Measurements from ENCODE around the gene HDAC4. TPM values are rescaled to one million over a fixed set of nuclear protein-coding genes. Genes with fewer than 3 reads are reported as not detected.

Gene HDAC4
- polyA plus RNA-seq, 1 experiment, result 8.9 TPM

- no peaks in the 10 kb centered on the region; the same call in 1 of the 2 replicates for H3K9me3 ChIP-seq (ENCODE audit: control insufficient read depth, insufficient read depth, low read length)
- no peak overlapping the region for H3K4me3 ChIP-seq (ENCODE audit: low read depth, low read length)
- CTCF ChIA-PET, result no interaction called here
- H3K27ac ChIP-seq (ENCODE audit: low read depth, low read length), result no peak overlapping the region
- TF ChIP-seq, protein P1, sequence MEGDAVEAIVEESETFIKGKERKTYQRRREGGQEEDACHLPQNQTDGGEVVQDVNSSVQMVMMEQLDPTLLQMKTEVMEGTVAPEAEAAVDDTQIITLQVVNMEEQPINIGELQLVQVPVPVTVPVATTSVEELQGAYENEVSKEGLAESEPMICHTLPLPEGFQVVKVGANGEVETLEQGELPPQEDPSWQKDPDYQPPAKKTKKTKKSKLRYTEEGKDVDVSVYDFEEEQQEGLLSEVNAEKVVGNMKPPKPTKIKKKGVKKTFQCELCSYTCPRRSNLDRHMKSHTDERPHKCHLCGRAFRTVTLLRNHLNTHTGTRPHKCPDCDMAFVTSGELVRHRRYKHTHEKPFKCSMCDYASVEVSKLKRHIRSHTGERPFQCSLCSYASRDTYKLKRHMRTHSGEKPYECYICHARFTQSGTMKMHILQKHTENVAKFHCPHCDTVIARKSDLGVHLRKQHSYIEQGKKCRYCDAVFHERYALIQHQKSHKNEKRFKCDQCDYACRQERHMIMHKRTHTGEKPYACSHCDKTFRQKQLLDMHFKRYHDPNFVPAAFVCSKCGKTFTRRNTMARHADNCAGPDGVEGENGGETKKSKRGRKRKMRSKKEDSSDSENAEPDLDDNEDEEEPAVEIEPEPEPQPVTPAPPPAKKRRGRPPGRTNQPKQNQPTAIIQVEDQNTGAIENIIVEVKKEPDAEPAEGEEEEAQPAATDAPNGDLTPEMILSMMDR (IDR thresholded peaks at IDR 0.05; ENCODE audit: low read depth, low read length), result no peak
- no peaks in the 10 kb centered on the region for H3K27me3 ChIP-seq (ENCODE audit: control insufficient read depth, insufficient read depth, low read length)
- POLR2A ChIA-PET, result no interaction called here
- no peak for DNase-seq (ENCODE audit: low read depth, low spot score)
These were observed 180.5 kb downstream of the HDAC4 start for GRCh38 chr2:239220341-239220740.

DNA sequence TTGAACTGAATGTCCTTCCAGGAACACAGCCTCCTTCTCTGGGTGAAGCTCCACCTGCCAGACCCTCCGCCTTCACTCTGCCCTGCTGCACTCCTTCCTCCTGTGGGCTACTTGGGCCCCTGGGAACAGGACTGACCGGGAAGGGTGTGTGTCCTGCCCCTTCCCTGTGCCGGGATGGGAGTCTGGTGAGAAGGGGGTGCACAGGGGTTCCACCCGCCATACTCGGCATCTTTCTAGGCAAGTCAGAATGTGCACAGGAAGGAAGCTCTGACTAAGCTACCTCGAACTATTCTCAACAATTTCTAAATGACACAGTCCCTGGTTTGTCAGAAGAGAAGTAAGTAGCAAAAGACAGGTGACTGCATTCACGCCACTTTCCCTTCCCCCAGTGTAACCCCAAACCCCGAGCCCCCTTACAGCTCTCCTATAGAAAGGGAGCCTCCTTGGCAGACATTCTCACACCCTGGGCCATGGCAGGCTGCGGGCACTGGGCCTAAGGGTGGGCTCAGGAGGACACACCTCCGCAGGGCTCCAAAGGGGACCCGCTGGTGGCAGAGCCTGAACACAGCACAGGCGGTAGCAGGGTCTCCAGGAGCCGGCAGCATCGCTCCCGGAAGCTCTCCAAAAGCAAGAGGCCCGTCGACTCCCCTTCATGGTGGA is 184.1 kb downstream of the HDAC4 start:
- TF ChIP-seq, protein P1 (IDR thresholded peaks at IDR 0.05; ENCODE audit: low read depth, low read length), result no peak
- no peak for DNase-seq (ENCODE audit: low read depth, low spot score)
- Histone ChIP-seq H3K4me3 (ENCODE audit: low read depth, low read length) (no peak overlapping the region), H3K27ac (ENCODE audit: low read depth, low read length) (no peak overlapping the region), H3K27me3 (ENCODE audit: control insufficient read depth, insufficient read depth, low read length) (no peaks in the 10 kb centered on the region), H3K9me3 (ENCODE audit: control insufficient read depth, insufficient read depth, low read length) (no peaks in the 10 kb centered on the region; the same call in 1 of the 2 replicates)
- CTCF ChIA-PET, result no interaction called here
- POLR2A ChIA-PET, result no interaction called here

DNA sequence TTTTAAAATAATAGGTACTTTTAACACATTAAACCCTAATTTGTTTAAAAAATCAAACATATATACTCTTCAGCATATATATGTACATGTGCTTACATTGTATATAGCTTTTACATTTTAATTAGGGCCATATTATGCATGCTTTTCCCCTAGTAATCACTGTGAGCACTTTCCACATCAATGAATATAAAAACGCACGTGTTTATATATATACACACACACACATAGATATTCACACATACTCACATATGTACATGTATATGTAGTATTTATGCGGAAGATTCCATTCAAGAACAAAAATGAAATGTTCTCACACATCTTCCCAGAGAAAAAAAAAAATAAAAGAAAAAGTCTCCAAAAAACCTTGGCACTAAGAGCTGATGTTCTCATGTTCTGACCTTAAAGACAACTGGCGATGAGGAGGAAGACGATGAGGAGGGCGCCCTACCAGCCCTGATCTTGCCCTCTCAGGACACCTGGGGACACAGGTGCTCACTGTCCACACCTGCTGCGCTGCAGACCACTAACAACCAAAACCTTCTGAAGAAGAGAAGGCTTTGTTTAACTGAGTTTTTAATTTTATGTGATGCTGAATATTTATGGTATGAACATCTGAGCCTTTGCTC is 184.7 kb downstream of the HDAC4 start:
- Histone ChIP-seq H3K27ac (ENCODE audit: low read depth, low read length) (no peak overlapping the region), H3K9me3 (ENCODE audit: control insufficient read depth, insufficient read depth, low read length) (no peaks in the 10 kb centered on the region; the same call in 1 of the 2 replicates), H3K27me3 (ENCODE audit: control insufficient read depth, insufficient read depth, low read length) (no peaks in the 10 kb centered on the region), H3K4me3 (ENCODE audit: low read depth, low read length) (no peak overlapping the region)
- TF ChIP-seq, protein P1 (IDR thresholded peaks at IDR 0.05; ENCODE audit: low read depth, low read length), result no peak
- DNase-seq (ENCODE audit: low read depth, low spot score), result no peak
- CTCF ChIA-PET, result no interaction called here
- POLR2A ChIA-PET, result no interaction called here

DNA sequence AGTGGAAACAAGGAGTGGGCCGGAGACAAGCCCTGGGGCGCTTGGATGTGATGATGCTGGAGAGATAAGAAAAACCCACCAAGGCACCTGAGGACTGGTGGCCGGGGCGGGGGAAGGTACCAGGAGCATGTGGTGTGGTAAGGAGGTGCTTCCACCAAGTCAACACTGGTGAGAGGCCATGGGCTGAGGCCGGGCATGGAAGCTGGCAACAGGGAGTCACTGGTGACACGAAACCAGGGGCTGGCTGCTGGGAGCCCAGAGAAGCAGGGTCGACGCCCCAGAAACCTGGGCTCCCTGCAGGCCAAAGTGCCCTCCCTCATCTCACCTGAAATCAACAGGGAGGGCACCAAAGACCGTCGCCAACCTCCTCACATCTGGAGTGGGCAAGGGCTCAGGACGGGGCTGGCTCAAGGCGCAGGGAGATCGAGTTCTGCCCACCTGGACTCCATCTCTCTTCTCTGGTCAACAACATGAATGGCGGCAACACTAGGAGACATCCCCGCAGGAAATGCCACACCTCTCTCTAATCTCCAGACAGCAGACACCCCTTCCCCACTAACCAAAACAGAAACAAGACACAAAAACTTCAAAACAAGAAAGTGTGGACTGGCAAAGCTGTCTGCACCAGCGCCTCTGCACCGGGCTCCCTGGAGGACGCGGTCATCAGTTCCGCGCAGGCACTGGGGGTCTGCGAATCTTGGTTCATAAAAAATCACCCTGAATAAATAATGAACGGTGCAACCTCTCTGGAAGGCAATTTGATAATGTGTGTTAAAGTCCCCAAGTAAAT is 185.5 kb downstream of the HDAC4 start:
- Histone ChIP-seq H3K27me3 (ENCODE audit: control insufficient read depth, insufficient read depth, low read length) (no peaks in the 10 kb centered on the region), H3K9me3 (ENCODE audit: control insufficient read depth, insufficient read depth, low read length) (no peaks in the 10 kb centered on the region; the same call in 1 of the 2 replicates), H3K27ac (ENCODE audit: low read depth, low read length) (no peak overlapping the region), H3K4me3 (ENCODE audit: low read depth, low read length) (no peak overlapping the region)
- TF ChIP-seq, protein P1 (IDR thresholded peaks at IDR 0.05; ENCODE audit: low read depth, low read length), result no peak
- ChIA-PET POLR2A (no interaction called here), CTCF (no interaction called here)
- DNase-seq (ENCODE audit: low read depth, low spot score), result no peak

- ChIA-PET POLR2A (no interaction called here), CTCF (no interaction called here)
- TF ChIP-seq, protein P1 (IDR thresholded peaks at IDR 0.05; ENCODE audit: low read depth, low read length), result no peak
- Histone ChIP-seq H3K27me3 (ENCODE audit: control insufficient read depth, insufficient read depth, low read length) (no peaks in the 10 kb centered on the region), H3K9me3 (ENCODE audit: control insufficient read depth, insufficient read depth, low read length) (no peaks in the 10 kb centered on the region; the same call in 1 of the 2 replicates), H3K4me3 (ENCODE audit: low read depth, low read length) (no peak overlapping the region), H3K27ac (ENCODE audit: low read depth, low read length) (no peak overlapping the region)
- DNase-seq (ENCODE audit: low read depth, low spot score), result no peak
These were observed 186.1 kb downstream of the HDAC4 start for GRCh38 chr2:239214725-239215124.

All from AG04450 (cell line).